GM12801 (cell line): ENCODE results near the gene FNIP1.

Experiments used
- TF ChIP-seq, protein P1 (sequence below): IDR thresholded peaks from one replicate; pipeline ENCODE4 v1.5.1; 2011; ENCODE audit warnings: control low read depth; ENCODE audit not compliant: insufficient read length; ENCODE audit errors: extremely low read depth

Gene FNIP1

DNA sequence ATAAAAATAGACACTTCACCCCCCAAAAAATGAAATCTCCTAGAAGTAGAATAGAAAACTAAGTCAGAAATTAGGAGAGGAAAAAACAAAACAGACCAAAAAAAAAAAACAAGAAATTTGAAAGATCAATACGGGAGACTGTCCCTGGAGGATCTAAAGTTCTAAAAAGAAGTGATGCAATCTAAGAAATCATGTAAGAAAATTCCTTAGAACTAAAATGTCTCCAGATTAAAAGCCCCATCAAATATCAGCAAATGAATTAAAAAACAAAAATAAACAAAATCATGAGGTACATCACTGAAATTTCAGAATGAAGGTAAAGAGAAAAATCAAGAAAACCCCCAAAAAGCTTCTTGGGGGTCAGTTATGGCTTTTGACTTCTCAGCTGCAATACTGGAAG lies 13.5 kb downstream of the FNIP1 start:
- TF ChIP-seq, protein P1, sequence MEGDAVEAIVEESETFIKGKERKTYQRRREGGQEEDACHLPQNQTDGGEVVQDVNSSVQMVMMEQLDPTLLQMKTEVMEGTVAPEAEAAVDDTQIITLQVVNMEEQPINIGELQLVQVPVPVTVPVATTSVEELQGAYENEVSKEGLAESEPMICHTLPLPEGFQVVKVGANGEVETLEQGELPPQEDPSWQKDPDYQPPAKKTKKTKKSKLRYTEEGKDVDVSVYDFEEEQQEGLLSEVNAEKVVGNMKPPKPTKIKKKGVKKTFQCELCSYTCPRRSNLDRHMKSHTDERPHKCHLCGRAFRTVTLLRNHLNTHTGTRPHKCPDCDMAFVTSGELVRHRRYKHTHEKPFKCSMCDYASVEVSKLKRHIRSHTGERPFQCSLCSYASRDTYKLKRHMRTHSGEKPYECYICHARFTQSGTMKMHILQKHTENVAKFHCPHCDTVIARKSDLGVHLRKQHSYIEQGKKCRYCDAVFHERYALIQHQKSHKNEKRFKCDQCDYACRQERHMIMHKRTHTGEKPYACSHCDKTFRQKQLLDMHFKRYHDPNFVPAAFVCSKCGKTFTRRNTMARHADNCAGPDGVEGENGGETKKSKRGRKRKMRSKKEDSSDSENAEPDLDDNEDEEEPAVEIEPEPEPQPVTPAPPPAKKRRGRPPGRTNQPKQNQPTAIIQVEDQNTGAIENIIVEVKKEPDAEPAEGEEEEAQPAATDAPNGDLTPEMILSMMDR = no peak

DNA sequence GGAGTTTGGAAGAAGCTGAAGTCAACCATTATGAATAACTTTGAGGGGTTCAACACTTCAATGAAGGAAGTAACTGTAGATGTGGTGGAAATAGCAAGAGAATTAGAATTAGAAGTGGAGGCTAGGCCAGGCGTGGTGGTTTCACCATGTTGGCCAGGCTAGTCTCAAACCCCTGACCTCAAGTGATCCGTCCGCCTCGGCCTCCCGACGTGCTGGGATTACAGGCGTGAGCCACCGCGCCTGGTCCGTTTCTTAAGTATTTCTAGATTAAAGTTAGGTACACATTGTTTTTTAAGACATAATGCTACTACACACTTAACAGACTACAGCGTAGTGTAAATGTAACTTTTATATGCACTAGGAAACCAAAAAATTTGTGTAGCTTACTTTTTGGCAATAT lies 14.1 kb downstream of the FNIP1 start:
- TF ChIP-seq, protein P1 = no peak

DNA sequence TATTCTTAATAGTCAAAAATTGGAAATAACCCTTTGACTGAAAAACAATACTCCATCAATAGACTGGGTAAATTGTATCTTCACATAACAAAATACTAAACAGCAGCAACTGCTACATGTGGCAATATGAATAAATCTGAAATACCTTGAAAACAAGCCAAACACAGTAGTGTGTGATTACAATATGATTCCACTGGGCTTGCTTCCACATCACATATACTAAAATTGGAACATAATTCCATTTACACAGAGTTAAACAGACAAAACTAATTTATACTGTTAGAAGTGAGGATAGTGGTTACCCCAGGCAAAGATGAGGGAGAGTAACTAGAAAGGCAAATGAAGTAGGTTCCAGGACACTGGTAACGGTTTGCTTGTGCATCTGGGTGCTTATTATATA lies 20.4 kb downstream of the FNIP1 start:
- TF ChIP-seq, protein P1 = no peak

GRCh38 chr5:131774652-131775367 lies 22.0 kb downstream of the FNIP1 start:
- TF ChIP-seq, protein P1 = no peak

DNA sequence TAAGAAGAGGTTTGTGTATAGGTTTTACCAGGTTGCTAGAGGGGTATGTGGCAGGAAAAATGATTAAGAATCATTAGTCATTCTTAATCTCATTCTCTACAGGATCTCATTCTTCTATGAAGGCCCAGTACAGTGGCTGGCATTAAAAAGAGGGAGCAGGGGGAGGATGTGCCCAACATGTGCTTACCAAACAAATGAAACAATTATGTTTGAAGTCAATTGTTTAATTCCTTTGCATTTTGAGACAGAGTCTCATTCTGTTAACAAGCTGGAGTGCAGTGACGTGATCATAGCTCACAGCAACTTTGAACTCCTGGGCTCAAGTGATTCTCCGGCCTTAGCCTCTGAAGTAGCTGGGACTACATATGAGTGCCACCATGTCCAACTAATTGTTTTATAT lies 23.0 kb downstream of the FNIP1 start:
- TF ChIP-seq, protein P1 = no peak

- TF ChIP-seq, protein P1 = no peak
Observed at GRCh38 chr5:131771692-131772091, 25.1 kb downstream of the FNIP1 start.

GRCh38 chr5:131769961-131770360 lies 26.9 kb downstream of the FNIP1 start:
- TF ChIP-seq, protein P1 = no peak
